SK-N-MC (cell line): Measurements from ENCODE around the gene COL5A3.

Experiments
- EZH2 ChIP-seq: fragments of 200-600 bp; sonication (generic); IDR thresholded peaks from one replicate; pipeline ENCODE4 v1.6.1; 2017; ENCODE audit warnings: antibody characterized with exemption
- POLR2AphosphoS5 ChIP-seq: IDR thresholded peaks from 2 replicates; pipeline ENCODE4 v1.6.1; 2012; ENCODE audit warnings: mild to moderate bottlenecking, low read depth, low read length, borderline replicate concordance

- TF ChIP-seq EZH2 = no peak
- TF ChIP-seq POLR2AphosphoS5 = no peak
These were observed 20.8 kb downstream of the COL5A3 start for GRCh38 chr19:9989504-9989903.
